GM18868 (cell line): ENCODE measurements around the gene ANKEF1.
"Not testable (repeated sequence)": the region's sequence is repeated elsewhere in the genome, so short reads cannot be mapped to it uniquely, and the experiment has no call there.

Source experiments
- ATAC-seq: cut with Tn5 transposase; IDR thresholded peaks from one replicate; pipeline ENCODE4 v1.9.1; 2021; ENCODE audit warnings: mild to moderate bottlenecking, moderate library complexity; ENCODE audit not compliant: unreplicated experiment

Gene ANKEF1

GRCh38 chr20:10031451-10032215 lies 3.2 kb upstream of the ANKEF1 start:
- ATAC-seq, result not testable (repeated sequence)

- not testable (repeated sequence) for ATAC-seq
These were observed 2.5 kb upstream of the ANKEF1 start for GRCh38 chr20:10032269-10032668.

GRCh38 chr20:10033905-10034650 lies 709 bp upstream of the ANKEF1 start:
- ATAC-seq, result no peak

- not testable (repeated sequence) for ATAC-seq
These were observed 1.5 kb downstream of the ANKEF1 start for GRCh38 chr20:10036321-10036720.

GRCh38 chr20:10040070-10040975 lies 5.5 kb downstream of the ANKEF1 start:
- ATAC-seq, result no peak

- ATAC-seq, result no peak
These were observed 7.3 kb downstream of the ANKEF1 start for GRCh38 chr20:10042086-10042485.

GRCh38 chr20:10047427-10047826 lies 12.6 kb downstream of the ANKEF1 start:
- ATAC-seq, result no peak

GRCh38 chr20:10051185-10051584 lies 16.4 kb downstream of the ANKEF1 start:
- no peak for ATAC-seq

- no peak for ATAC-seq
These were observed 24.2 kb downstream of the ANKEF1 start for GRCh38 chr20:10059006-10059405.

- ATAC-seq, result peak; percentile 92
These were observed 25.4 kb downstream of the ANKEF1 start for GRCh38 chr20:10060226-10060625.

- ATAC-seq, result no peak
These were observed 26.9 kb downstream of the ANKEF1 start for GRCh38 chr20:10061641-10062040.

- no peak for ATAC-seq
These were observed 28.7 kb downstream of the ANKEF1 start for GRCh38 chr20:10063482-10063881.

GRCh38 chr20:10064611-10065010 lies 29.8 kb downstream of the ANKEF1 start:
- ATAC-seq, result no peak

GRCh38 chr20:10065154-10065833 lies 30.5 kb downstream of the ANKEF1 start:
- no peak for ATAC-seq

GRCh38 chr20:10067321-10067720 lies 32.5 kb downstream of the ANKEF1 start:
- no peak for ATAC-seq

- peak; percentile 80 for ATAC-seq
These were observed 39.7 kb downstream of the ANKEF1 start for GRCh38 chr20:10074513-10074912.

GRCh38 chr20:10075606-10076005 lies 40.8 kb downstream of the ANKEF1 start:
- no peak for ATAC-seq

GRCh38 chr20:10076126-10077080 lies 41.6 kb downstream of the ANKEF1 start:
- no peak for ATAC-seq

GRCh38 chr20:10077081-10077471 lies 42.3 kb downstream of the ANKEF1 start:
- no peak for ATAC-seq

- ATAC-seq, result no peak
These were observed 43.1 kb downstream of the ANKEF1 start for GRCh38 chr20:10077886-10078285.
